ENCODE results near the gene B4GALT7. TPM values are rescaled to one million over a fixed set of nuclear protein-coding genes. Genes with fewer than 3 reads are reported as not detected.
A peak's percentile ranks its signal among the peaks of the same experiment; 100 is the strongest.
"Not testable (repeated sequence)": the region's sequence is repeated elsewhere in the genome, so short reads cannot be mapped to it uniquely, and the experiment has no call there.

The B4GALT7 gene
- 10 to 100 TPM; 11.7 to 30.2 (median 21.0) TPM for polyA plus RNA-seq

GRCh38 chr5:177599731-177600507, at the start of gene B4GALT7:
Gene B4GALT7, plus strand, starts transcription at chr5:177600132. Its CDS starts 79 bp downstream, at chr5:177600211.
- Mint-ChIP-seq H3K4me3 (peak within 1 kb of the TSS; percentile 89 to 98 (median 98)), H3K9me3 (peaks cover 0 to 1% (median 0%) of the 10 kb centered on the region in 6 donors), H3K4me1 (peaks cover 32 to 33% of the 10 kb centered on the region in 2 donors), H3K36me3 (peaks cover 0 to 11% (median 10%) of the 10 kb centered on the region in 3 donors), H3K27me3 (ENCODE audit: low read depth in 3 of 3) (peaks cover under 1 to 7% (median 7%) of the 10 kb centered on the region in 3 donors), H3K27ac (peak within 1 kb of the TSS; percentile 79 to 94 (median 90))
- peak; percentile 83 to 87 (median 84) for DNase-seq

GRCh38 chr5:177552839-177553455, 47.0 kb upstream of the B4GALT7 start:
- Mint-ChIP-seq H3K4me1 (peaks cover 37 to 40% of the 10 kb centered on the region in 2 donors), H3K9me3 (no peaks in the 10 kb centered on the region)

GRCh38 chr5:177553671-177554429, 46.1 kb upstream of the B4GALT7 start:
- H3K27ac Mint-ChIP-seq = peak overlapping the region in 1 of 6 donors; percentile 32
- H3K27me3 Mint-ChIP-seq (ENCODE audit: low read depth in 3 of 3) = peaks cover 0 to 3% (median 1%) of the 10 kb centered on the region in 3 donors
- peak overlapping the region; percentile 75 to 89 (median 79) for H3K4me3 Mint-ChIP-seq
- H3K9me3 Mint-ChIP-seq = no peaks in the 10 kb centered on the region
- no peaks in the 10 kb centered on the region for H3K36me3 Mint-ChIP-seq
- peaks cover 27 to 31% of the 10 kb centered on the region in 2 donors for H3K4me1 Mint-ChIP-seq
- peak in 1 of 3 donors; percentile 39 for DNase-seq

More at GRCh38 chr5:177552839-177553455, 47.0 kb upstream of the B4GALT7 start:
- peak overlapping the region; percentile 75 to 85 (median 79) for H3K4me3 Mint-ChIP-seq
- H3K27me3 Mint-ChIP-seq (ENCODE audit: low read depth in 3 of 3) = peaks cover 0 to 3% (median 1%) of the 10 kb centered on the region in 3 donors
- H3K36me3 Mint-ChIP-seq = peaks cover 0 to 2% (median 0%) of the 10 kb centered on the region in 3 donors
- no peak for DNase-seq
- peak overlapping the region; percentile 44 to 73 (median 60) for H3K27ac Mint-ChIP-seq

DNA sequence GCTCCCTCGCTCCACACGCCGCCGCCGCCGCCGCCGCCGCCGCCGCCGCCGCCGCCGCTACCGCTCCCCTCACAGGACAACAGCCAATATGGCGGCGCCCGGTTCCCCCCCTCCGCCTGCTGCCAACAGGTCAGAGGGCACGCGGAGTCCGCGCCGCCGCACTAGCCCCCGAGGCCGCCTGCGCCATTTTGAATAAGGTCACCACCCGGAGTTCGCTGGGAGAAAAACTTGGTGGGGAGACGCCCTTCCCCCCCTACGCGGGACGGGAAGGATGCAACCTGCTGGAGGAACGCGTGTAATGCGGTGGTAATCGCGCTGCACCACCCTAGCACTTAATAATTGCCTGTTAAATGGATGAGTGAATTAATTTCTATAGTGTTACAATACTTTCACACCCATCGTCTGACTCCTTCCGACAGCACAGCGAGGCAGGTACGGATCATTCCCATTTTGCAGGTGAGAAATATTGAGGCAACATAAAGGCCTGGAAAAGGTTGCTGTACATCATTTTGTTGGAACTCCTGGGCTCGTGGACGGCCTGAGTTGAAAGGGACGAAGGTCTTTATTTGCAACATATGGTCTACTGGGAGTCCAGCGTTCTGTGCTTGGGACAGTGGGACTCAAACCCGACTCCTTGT, 45.3 kb upstream of the B4GALT7 start, which contains the start of gene FAM193B:
TSS of gene FAM193B (minus strand) at position 90 of the 638 bp plus-strand sequence. CDS start 105 bp downstream, outside the sequence.
- Mint-ChIP-seq H3K9me3 (no peaks in the 10 kb centered on the region), H3K27ac (peak within 1 kb of the TSS; percentile 19 to 83 (median 76)), H3K4me3 (peak within 1 kb of the TSS; percentile 79 to 90 (median 89)), H3K4me1 (peaks cover 27 to 30% of the 10 kb centered on the region in 2 donors), H3K36me3 (no peaks in the 10 kb centered on the region), H3K27me3 (ENCODE audit: low read depth in 3 of 3) (peaks cover 0 to 3% (median 1%) of the 10 kb centered on the region in 3 donors)
- peak; percentile 91 to 92 (median 92) for DNase-seq

- Mint-ChIP-seq H3K4me1 (peaks cover 27 to 30% of the 10 kb centered on the region in 2 donors), H3K27me3 (ENCODE audit: low read depth in 3 of 3) (peaks cover 0 to 3% (median 1%) of the 10 kb centered on the region in 3 donors), H3K27ac (peak overlapping the region in 3 of 6 donors; percentile 19 to 79 (median 74)), H3K4me3 (peak overlapping the region; percentile 79 to 90 (median 89)), H3K36me3 (no peaks in the 10 kb centered on the region), H3K9me3 (no peaks in the 10 kb centered on the region)
- DNase-seq = no peak
Observed at GRCh38 chr5:177555228-177555627, 44.7 kb upstream of the B4GALT7 start.

- peaks cover 0 to 3% (median 1%) of the 10 kb centered on the region in 3 donors for H3K27me3 Mint-ChIP-seq (ENCODE audit: low read depth in 3 of 3)
- no peak overlapping the region for H3K27ac Mint-ChIP-seq
- peaks cover 26 to 30% of the 10 kb centered on the region in 2 donors for H3K4me1 Mint-ChIP-seq
- no peaks in the 10 kb centered on the region for H3K9me3 Mint-ChIP-seq
- no peak for DNase-seq
- no peaks in the 10 kb centered on the region for H3K36me3 Mint-ChIP-seq
- peak overlapping the region in 2 of 5 donors; percentile 79 to 89 for H3K4me3 Mint-ChIP-seq
Observed at GRCh38 chr5:177555665-177556064, 44.3 kb upstream of the B4GALT7 start.

DNA sequence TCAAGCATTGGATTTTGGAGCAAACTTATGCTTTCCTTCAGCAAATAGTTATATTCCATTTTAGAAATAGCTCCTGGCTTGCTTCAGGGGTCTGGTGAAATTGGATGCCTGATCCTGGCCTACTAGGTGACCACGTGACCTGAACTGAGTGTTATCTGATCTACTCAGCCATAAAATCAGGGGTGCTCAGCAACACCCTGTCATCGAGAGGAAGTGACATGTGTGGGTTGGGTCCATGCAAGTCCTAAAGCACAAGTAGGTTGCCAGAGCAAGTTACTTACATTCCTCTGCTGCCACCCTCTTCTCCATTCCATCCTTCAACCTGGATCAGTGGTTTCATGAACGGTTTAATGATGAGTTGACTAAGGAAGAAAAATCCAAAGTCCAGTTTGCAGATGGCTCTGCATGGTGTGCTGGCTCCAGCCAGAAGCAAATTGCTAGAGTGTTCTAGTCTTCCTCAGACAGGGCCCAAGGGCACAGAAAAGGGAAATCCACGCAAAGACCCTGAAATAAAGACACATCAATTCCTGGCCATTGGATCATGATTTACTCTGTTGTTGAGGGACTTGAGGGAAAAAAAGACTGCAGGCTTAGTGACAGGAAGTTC, 42.8 kb upstream of the B4GALT7 start:
- Mint-ChIP-seq H3K36me3 (no peaks in the 10 kb centered on the region), H3K4me1 (peaks cover 24 to 25% of the 10 kb centered on the region in 2 donors), H3K9me3 (no peaks in the 10 kb centered on the region), H3K4me3 (no peak overlapping the region), H3K27ac (no peak overlapping the region), H3K27me3 (ENCODE audit: low read depth in 3 of 3) (peaks cover 0 to 3% (median 1%) of the 10 kb centered on the region in 3 donors)
- no peak for DNase-seq

- Mint-ChIP-seq H3K4me1 (peaks cover 18 to 19% of the 10 kb centered on the region in 2 donors), H3K36me3 (no peaks in the 10 kb centered on the region), H3K27ac (no peak overlapping the region), H3K9me3 (no peaks in the 10 kb centered on the region), H3K4me3 (no peak overlapping the region), H3K27me3 (ENCODE audit: low read depth in 3 of 3) (peaks cover 0 to 3% (median 1%) of the 10 kb centered on the region in 3 donors)
- no peak for DNase-seq
Observed at GRCh38 chr5:177557796-177558195, 42.1 kb upstream of the B4GALT7 start.

GRCh38 chr5:177559446-177559941, 40.4 kb upstream of the B4GALT7 start:
- not testable (repeated sequence) for H3K4me3 Mint-ChIP-seq; H3K27ac Mint-ChIP-seq; H3K36me3 Mint-ChIP-seq; H3K4me1 Mint-ChIP-seq; H3K9me3 Mint-ChIP-seq; H3K27me3 Mint-ChIP-seq (ENCODE audit: low read depth in 3 of 3); DNase-seq

GRCh38 chr5:177565046-177565445, 34.9 kb upstream of the B4GALT7 start:
- H3K4me1 Mint-ChIP-seq = no peaks in the 10 kb centered on the region
- peaks cover 5 to 7% (median 6%) of the 10 kb centered on the region in 3 donors for H3K27me3 Mint-ChIP-seq (ENCODE audit: low read depth in 3 of 3)
- DNase-seq = no peak
- H3K36me3 Mint-ChIP-seq = no peaks in the 10 kb centered on the region
- no peak overlapping the region for H3K27ac Mint-ChIP-seq
- no peaks in the 10 kb centered on the region for H3K9me3 Mint-ChIP-seq
- no peak overlapping the region for H3K4me3 Mint-ChIP-seq

DNA sequence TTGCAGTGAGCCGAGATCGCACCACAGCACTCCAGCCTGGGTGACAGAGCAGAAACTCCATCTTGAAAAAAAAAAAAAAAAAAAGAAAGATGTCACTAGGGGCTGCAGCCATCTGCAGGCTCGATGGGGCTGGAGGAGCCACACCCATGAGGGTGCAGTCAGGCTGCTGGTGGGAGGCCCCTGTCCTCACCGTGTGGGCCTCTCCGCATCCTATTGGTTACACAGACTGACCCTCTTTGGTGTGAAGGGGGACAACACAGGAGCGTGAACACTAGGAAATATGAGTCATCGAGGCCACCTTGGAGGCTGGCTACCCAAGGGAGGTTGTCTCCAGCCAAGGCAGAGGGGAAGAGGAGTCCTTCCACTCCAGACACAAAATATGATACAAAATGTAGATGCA, 31.6 kb upstream of the B4GALT7 start:
- Mint-ChIP-seq H3K9me3 (no peaks in the 10 kb centered on the region), H3K27ac (no peak overlapping the region), H3K36me3 (no peaks in the 10 kb centered on the region), H3K27me3 (ENCODE audit: low read depth in 3 of 3) (peaks cover 6 to 8% (median 7%) of the 10 kb centered on the region in 3 donors), H3K4me1 (no peaks in the 10 kb centered on the region), H3K4me3 (no peak overlapping the region)
- no peak for DNase-seq

DNA sequence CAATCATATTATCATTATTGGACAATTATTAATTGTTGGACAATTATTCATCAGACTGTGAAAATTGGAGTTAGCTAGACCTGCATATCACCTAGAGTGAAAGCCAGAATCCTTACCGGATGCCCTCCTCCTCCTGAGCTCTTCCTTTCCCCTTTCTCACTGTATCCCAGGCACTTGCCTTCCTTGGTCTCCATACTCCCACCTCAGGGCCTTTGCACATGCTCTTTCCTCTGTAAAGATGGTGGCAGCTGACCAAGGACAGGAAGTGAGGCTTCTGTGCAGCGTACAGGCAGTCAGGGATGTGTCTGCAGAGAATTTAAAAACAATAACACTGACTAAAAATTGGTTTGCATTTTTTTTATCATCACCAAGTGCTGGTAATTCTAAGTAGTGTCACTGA, 30.0 kb upstream of the B4GALT7 start:
- no peaks in the 10 kb centered on the region for H3K4me1 Mint-ChIP-seq
- DNase-seq = no peak
- H3K27me3 Mint-ChIP-seq (ENCODE audit: low read depth in 3 of 3) = peaks cover 4 to 9% (median 6%) of the 10 kb centered on the region in 3 donors
- H3K4me3 Mint-ChIP-seq = no peak overlapping the region
- no peaks in the 10 kb centered on the region for H3K36me3 Mint-ChIP-seq
- H3K27ac Mint-ChIP-seq = no peak overlapping the region
- H3K9me3 Mint-ChIP-seq = no peaks in the 10 kb centered on the region

All from immature natural killer cell (primary cell).